Stimulated activated CD8-positive, alpha-beta memory T cell treated with anti-CD3 and anti-CD28 coated beads, Interleukin-4, amount 100 ng/mL, for 4 hours (primary cell): Measurements from ENCODE around the gene PRSS56.
A peak's percentile ranks its signal among the peaks of the same experiment; 100 is the strongest.

ENCODE experiments used
- DNase-seq, 2 donors: peaks; one replicate each; pipeline ENCODE4 v3.0.0-alpha.2; 2020; ENCODE audit warnings: low read depth in 2 of 2, low spot score in 1 of 2

PRSS56 gene

GRCh38 chr2:232540441-232541041 lies 20.4 kb downstream of the PRSS56 start:
- no peak for DNase-seq

GRCh38 chr2:232541195-232541960 lies 21.2 kb downstream of the PRSS56 start:
- DNase-seq, result no peak

GRCh38 chr2:232541961-232542714 lies 21.9 kb downstream of the PRSS56 start:
- no peak for DNase-seq

- DNase-seq, result no peak
These were observed 22.7 kb downstream of the PRSS56 start for GRCh38 chr2:232542715-232543467.

- DNase-seq, result no peak
These were observed 23.3 kb downstream of the PRSS56 start for GRCh38 chr2:232543491-232543890.

GRCh38 chr2:232543928-232544631 lies 23.9 kb downstream of the PRSS56 start:
- no peak for DNase-seq

GRCh38 chr2:232544674-232545073 lies 24.5 kb downstream of the PRSS56 start:
- no peak for DNase-seq

GRCh38 chr2:232545511-232546375 lies 25.6 kb downstream of the PRSS56 start:
- no peak for DNase-seq

GRCh38 chr2:232547991-232548390 lies 27.8 kb downstream of the PRSS56 start:
- DNase-seq, result no peak

GRCh38 chr2:232549655-232550353 lies 29.6 kb downstream of the PRSS56 start:
- no peak for DNase-seq

- peak; percentile 82 to 85 for DNase-seq
These were observed 30.4 kb downstream of the PRSS56 start, which contains the start of the genes EIF4E2 and TIGD1 for GRCh38 chr2:232550354-232551249. Gene EIF4E2 (plus strand): TSS chr2:232550689. CDS start chr2:232550725, 36 bp downstream. Gene TIGD1 (minus strand): TSS chr2:232550557. CDS start chr2:232549882, 675 bp downstream.

- no peak for DNase-seq
These were observed 31.1 kb downstream of the PRSS56 start for GRCh38 chr2:232551250-232551638.

- DNase-seq, result no peak
These were observed 31.6 kb downstream of the PRSS56 start for GRCh38 chr2:232551776-232552175.

- DNase-seq, result no peak
These were observed 36.2 kb downstream of the PRSS56 start for GRCh38 chr2:232556426-232556825.

GRCh38 chr2:232562515-232563151 lies 42.4 kb downstream of the PRSS56 start:
- DNase-seq, result no peak

- no peak for DNase-seq
These were observed 43.4 kb downstream of the PRSS56 start for GRCh38 chr2:232563580-232563979.

- DNase-seq, result no peak
These were observed 47.5 kb downstream of the PRSS56 start for GRCh38 chr2:232567721-232568120.
